PC-3 (cell line): ENCODE data around the gene RNF225.

ENCODE experiments used
- CTCF ChIP-seq: fragments of 300-600 bp; sonication (generic); conservative IDR thresholded peaks from 2 replicates; pipeline ENCODE4 v1.5.1; 2017; ENCODE audit warnings: antibody characterized with exemption, low read depth, mild to moderate bottlenecking, low read length
- EZH2 ChIP-seq: fragments of 300-600 bp; sonication (generic); IDR thresholded peaks from one replicate; pipeline ENCODE4 v1.6.1; 2017; ENCODE audit warnings: antibody characterized with exemption, mild to moderate bottlenecking, low read length; ENCODE audit not compliant: unreplicated experiment
- EZH2phosphoT487 ChIP-seq: fragments of 300-600 bp; sonication (generic); IDR thresholded peaks from 2 replicates; pipeline ENCODE4 v1.6.1; 2018; ENCODE audit warnings: mild to moderate bottlenecking, antibody characterized with exemption, low read length, borderline replicate concordance

DNA sequence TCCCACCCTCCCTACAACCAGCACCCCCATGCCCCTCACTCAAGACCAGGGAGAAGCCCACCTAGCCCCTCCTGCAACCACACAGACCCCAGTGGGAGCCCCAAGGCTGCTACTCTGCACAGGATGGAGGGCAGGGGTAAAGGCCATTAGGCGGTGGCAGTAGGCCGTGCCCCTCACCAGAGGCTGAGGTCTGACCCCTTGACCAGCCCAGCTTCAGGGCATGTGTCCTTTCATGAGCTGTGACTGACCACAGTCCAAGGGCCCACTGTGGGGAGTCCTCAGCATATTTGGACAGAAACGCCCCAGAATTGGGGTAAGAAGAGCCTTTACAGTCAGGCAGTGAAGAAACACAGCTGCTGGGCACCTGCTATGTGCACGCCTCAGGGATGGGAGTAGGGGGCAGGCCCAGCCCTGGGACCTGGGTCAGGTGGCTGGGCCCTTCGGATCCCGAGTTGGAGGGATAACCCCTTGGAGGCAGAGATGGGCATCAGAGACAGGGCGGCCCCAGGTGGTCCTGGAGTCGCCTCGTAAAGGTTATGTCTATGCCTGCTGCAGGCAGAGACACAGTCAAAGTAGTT, 10.1 kb upstream of the RNF225 start:
- TF ChIP-seq CTCF (no peak), EZH2phosphoT487 (no peak), EZH2 (no peak)
